NOMO-1 treated with DMSO at 0.1 percent for 48 hours (cell line): Measurements from ENCODE around the gene OR13J1.
A peak's percentile ranks its signal among the peaks of the same experiment; 100 is the strongest.
"Not testable (repeated sequence)": the region's sequence is repeated elsewhere in the genome, so short reads cannot be mapped to it uniquely, and the experiment has no call there.

Source experiments
- DNase-seq: peaks from one replicate; lab custom pipeline; 2025; ENCODE audit not compliant: unreplicated experiment; lab: John Stamatoyannopoulos, UW

The OR13J1 gene, protein sequence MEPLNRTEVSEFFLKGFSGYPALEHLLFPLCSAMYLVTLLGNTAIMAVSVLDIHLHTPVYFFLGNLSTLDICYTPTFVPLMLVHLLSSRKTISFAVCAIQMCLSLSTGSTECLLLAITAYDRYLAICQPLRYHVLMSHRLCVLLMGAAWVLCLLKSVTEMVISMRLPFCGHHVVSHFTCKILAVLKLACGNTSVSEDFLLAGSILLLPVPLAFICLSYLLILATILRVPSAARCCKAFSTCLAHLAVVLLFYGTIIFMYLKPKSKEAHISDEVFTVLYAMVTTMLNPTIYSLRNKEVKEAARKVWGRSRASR

DNA sequence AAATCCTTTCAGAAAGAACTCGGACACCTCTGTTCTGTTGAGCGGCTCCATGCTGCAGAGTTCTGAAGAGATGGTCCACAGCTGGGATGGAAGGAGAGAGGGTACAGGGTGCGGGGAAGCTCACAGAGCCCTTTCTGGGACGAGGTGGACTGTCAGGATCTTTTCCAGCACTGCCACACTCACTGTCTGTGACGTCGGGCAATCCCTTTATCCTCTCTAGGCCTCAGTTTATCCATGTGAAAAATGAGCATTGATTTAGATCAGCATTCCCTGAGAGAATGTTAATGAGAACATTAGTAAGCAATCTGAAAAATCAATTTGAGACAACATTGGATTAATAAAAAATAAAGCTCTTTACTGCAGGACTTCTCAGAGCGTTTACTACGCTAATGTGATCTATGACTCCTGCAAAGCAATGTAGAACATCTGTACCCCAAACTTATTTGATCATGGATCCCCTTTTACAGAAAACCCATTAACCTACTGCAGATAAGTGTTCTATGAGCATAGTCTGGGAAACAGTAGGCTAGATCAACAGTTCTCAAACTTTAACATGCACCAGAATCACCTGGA, at the start of gene OR13J1:
Gene OR13J1 (minus strand): TSS at position 51 of the 573 bp plus-strand sequence. CDS start 0 bp downstream, at position 51.
- DNase-seq: no peak

GRCh38 chr9:35919212-35920008, 49.2 kb upstream of the OR13J1 start:
- DNase-seq: peak; percentile 57

- DNase-seq: no peak
These were observed 48.6 kb upstream of the OR13J1 start for GRCh38 chr9:35918780-35919179.

- DNase-seq: no peak
These were observed 47.1 kb upstream of the OR13J1 start for GRCh38 chr9:35917261-35917660.

- DNase-seq: no peak
These were observed 45.6 kb upstream of the OR13J1 start for GRCh38 chr9:35915681-35916294.

DNA sequence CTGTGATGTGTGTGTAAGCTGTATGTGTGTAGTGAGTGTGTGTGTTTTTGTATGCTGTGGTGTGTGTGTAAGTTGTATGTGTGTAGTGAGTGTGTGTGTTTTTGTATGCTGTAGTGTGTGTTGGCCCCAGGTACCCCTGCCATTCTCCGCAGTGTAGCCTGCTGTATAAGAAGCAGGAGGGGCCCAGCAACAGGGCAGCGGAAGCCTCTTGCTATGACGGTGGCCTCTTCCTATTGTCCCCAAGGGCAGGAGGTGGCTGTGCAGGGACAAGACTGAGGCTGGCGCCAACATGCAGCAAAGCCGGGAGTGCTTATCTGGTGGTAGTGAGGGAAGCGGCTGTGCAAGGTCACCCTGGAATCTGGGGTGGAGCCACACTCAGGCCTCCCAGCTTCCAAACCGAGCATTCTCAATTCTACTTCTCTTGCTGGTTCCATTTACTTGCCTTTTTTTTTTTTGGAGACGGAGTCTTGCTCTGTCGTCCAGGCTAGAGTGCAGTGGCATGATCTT, 44.2 kb upstream of the OR13J1 start:
- no peak for DNase-seq

GRCh38 chr9:35913429-35913828, 43.2 kb upstream of the OR13J1 start:
- DNase-seq: not testable (repeated sequence)

GRCh38 chr9:35912791-35913400, 42.7 kb upstream of the OR13J1 start:
- DNase-seq: no peak

GRCh38 chr9:35911690-35912089, 41.5 kb upstream of the OR13J1 start:
- no peak for DNase-seq

DNA sequence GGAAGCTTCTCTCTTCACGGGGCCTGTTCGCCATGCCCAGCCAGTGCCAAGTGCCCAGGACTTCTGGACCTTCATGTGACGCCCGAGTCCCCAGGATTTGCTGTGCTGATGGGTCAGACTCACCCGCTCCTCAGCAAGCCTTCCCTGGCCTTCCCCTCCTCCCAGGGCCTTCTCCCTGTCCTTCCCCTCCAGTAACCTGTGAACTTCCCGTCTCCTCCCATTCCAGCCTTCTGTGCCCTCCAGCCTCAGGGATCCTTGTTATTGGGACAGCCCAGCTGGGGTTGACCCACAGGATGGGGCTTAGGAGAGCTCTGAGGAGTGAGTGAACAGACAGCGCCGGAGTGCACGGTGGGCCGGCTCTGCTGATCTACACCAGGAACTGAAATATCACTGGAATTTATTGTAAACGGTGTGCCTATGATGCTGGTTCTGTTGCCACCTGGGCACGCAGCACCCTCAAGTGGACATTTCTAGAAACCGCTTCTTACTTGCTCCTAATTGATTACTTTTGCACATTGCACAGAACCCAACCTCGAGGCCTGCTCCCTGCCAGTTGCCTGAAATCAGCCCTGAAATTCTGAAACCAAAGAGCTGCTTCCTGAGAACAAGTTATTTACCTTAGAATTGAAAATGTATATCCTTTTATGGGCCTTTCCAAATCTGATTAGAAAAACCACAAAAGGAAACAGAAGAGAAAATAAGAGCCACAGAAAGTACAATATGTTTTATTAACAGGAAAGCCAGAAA, 40.6 kb upstream of the OR13J1 start:
- peak; percentile 68 for DNase-seq

DNA sequence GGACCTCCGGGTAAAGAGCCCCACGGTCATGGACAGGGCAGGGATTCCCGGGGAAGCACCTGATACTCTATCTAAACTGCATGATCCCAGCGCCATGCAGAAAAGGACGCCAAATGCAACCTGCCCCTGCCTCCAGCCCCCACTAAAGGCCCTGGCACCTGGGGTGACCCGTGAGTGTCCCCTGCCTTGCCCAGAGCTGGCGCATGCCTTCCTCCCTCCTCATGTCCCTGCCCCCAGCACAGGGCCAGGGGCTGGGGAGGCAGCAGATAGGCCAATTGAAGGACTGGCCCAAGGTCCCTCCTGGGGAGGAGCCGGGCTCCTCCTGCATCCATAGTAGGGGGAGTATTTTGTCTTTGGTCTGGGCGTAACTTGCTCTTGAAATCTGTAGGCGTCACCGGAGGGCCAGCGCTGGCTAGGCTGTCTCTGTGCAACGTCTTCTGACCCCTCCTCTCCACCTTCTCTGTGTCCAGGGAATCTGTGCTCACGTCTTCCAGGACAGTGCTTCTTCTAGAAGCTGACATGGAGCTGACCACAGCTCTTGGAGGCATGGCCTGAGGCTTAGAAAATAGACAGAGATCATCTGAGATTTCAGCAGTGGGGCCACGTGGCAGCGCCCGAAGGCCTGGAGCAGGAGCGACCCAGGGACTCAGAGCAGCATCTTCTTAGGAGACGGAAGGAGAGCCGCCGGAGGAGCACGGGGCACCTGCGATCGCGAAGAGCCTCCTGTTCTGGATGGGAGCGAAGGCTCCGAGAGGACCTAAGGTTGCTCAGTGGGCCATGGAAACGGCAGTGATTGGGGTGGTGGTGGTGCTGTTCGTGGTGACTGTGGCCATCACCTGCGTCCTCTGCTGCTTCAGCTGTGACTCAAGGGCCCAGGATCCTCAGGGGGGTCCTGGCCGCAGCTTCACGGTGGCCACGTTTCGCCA, 39.7 kb upstream of the OR13J1 start:
- no peak for DNase-seq

GRCh38 chr9:35909274-35909673, 39.1 kb upstream of the OR13J1 start, which contains the start of gene SPAAR:
Gene SPAAR (plus strand): TSS chr9:35909490. CDS start chr9:35910464, 974 bp downstream.
- no peak for DNase-seq

- no peak for DNase-seq
These were observed 38.4 kb upstream of the OR13J1 start for GRCh38 chr9:35908504-35909125.

GRCh38 chr9:35907711-35908503, 37.7 kb upstream of the OR13J1 start:
- peak; percentile 22 for DNase-seq

DNA sequence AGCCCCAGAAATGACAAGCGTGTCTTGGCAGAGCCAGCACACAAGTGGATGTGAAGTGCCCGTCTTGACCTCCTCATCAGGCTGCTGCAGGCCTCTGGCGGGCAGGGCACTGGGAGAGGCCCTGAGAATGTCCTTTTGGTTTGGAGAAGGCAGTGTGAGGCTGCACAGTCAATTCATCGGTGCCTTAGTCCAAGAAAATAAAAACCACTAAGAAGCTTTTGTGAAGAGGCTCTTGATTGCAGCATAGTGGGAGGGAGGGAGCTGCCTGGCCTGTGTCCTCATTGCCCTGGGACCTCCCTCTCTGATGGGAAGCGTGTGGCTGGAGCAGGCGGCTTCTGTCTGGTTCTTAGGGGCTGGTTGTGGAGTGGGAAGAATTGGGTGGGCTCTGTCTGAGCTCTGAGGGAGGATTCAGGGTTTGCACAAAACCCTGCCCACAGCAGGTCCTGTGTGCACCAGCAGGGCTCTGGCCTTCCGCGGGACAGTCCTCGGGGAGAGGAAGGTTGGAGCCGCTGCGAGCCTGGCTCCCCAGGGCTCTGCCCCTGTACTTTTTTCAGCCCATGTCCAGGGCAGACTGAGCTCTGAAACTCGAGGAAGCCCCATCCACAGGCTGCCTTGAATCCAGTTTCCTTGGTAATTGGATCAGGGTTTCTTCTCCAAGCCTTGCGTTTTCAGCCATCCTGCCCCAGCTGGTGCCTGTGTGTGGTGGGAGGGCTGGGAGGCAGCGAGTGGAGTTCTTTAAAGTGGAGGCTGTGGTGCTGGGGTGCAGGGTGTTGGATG, 36.9 kb upstream of the OR13J1 start:
- no peak for DNase-seq

GRCh38 chr9:35905912-35906679, 35.9 kb upstream of the OR13J1 start, which contains the start of gene HRCT1:
Gene HRCT1 (plus strand): TSS chr9:35906202. CDS start chr9:35906288, 86 bp downstream.
- no peak for DNase-seq
